ENCODE results near the gene OXER1. TPM values are rescaled to one million over a fixed set of nuclear protein-coding genes. Genes with fewer than 3 reads are reported as not detected.
A peak's percentile ranks its signal among the peaks of the same experiment; 100 is the strongest.

Gene OXER1
- total RNA-seq, 1 donor from 2014 or later = 3.7 TPM

DNA sequence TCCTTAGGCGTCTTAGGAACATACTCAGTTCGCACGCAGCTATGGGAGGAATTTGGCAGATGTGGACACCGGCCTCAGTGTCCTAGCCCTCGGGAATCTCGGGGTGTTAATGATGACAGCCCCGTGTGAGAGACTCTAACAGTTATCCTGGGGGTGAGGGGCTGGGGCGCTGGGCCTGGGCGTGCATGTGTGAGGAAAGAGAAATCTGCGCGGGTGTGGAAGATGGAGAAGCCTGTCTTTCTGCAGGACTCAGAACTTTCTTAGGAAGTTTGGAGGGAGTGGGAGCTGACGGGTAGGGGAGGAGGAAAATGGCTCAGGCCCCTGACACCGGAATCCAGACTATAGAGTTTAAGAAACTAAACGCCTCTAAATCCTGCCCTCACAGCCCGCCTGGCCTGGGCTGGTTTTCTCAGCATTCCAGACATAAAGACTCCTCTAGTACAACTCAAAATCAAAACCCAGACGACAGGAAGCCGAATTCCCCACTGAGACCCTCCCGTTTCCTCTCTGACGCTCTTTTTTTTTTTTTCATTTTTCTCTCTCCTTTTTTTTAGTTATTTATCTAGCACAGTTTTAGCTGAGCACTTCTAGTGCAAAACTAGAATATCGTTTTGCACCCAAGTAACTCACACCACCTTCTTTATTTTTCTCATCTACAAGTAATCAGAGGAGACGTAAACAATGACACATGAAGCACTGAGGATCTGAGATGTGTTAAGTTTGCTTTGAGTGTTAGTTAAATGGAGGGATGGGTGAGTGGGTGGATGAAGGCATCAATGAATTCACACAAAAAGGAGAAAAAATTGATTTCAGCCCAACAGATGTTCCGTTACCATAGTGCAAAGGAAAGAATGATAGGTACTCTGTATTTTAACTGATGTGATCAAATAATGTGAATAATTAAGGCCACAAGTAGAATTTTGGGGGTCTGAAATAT lies 29.7 kb upstream of the OXER1 start:
- no peak for DNase-seq (ENCODE audit: low spot score)

DNA sequence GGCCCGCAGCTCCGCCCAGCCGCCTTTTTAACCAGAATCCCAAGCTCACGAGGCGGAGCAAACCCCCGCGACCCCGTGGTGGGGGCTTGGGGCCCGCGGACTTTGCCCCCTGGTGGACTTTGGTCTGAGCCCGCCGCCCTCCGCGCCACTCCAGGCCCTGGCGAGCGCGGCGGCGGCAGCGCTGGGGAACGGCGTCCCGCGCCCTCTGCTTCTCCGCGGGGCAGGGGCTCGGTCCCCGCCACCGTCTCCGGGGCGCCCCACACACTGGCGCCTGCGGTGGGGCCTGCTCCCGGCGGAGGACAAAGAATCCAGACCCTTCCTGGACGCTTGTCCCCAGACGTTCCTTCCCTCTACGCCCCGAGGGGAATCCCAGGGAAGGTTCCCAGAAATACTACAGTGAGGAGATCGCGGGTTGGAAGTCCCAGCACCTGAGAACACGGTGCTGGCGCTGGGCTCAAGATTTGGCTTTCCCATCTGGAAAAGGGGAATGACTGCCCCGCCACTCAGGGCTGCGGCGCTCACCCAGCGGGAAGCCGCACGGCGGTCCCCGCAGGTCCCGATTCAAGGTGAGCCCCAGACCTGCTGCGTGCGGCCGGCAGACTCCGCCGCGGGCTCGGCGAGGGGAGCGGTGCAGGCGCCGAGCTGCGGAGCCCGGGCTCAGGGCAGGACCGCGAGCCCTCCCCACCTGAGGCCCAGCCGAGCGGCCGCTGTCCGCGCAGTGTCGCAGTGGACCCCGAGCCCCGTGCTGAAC lies 28.8 kb upstream of the OXER1 start, which contains the start of gene HAAO:
Gene HAAO (minus strand): TSS at position 1 of the 751 bp plus-strand sequence. CDS start 47 bp downstream, outside the sequence.
- peak; percentile 62 for DNase-seq (ENCODE audit: low spot score)

DNA sequence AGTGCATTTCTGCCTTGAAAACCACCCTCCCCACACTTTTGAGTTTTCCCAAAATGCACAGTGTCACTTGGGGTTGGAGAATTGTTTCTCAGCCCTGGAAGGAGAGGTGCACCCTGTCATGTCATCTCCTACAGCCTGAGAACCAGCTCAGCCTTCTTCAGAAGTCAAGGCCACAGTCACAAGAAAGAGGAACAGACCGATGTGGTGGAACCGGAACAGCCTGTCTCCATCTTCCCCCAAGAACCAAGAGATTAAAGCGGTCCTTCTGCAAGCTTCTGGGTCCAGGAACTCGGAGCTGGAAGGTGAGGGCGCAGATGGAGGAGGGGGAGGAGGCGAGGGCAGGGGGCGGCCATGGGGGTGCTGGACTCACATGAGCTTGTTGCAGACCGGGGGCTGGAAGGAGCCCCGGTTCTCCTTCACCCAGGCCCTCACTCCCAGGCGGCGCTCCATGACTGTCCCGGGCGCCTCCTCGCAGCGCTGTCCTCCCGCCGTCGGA lies 28.2 kb upstream of the OXER1 start:
- DNase-seq (ENCODE audit: low spot score) = no peak

DNA sequence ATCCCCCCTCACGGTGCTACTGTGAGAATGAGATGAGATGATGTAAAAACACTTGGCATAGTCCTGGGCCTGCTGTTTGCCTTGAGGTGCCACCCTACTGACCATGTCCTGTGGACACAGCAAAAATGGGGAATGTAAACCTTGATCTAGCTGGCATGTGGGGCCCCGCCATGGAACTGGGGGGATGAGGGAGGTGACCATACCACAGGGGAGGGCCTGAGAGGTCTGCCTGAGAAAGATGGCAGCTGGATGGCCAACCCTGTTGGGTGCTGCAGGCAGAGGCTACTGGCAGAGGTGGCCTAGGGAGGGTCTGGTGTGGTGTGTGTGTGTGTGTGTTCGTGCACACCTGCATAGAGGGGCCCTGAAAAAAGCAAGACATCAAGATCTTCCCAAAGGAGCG lies 27.7 kb upstream of the OXER1 start:
- no peak for DNase-seq (ENCODE audit: low spot score)

DNA sequence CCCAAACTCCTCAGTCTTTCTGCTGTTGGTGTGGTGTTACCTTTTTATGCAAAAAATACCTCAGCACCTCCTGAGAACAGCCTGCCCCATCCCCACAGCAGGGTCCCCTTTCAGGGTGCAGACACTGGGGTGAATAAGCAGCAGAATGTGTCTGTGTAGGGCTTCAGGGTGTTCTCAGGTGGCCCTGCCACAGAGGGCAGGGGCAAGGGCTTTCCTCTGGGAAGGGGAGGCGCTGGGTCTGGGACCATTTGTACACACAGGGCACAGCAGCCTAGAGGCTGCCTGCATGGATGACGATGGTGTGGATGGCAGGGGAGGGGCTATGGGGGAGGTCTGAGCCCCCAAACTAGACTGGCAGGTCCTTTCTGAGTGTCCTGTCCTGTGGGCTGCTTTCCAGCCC lies 25.8 kb upstream of the OXER1 start:
- no peak for DNase-seq (ENCODE audit: low spot score)

DNA sequence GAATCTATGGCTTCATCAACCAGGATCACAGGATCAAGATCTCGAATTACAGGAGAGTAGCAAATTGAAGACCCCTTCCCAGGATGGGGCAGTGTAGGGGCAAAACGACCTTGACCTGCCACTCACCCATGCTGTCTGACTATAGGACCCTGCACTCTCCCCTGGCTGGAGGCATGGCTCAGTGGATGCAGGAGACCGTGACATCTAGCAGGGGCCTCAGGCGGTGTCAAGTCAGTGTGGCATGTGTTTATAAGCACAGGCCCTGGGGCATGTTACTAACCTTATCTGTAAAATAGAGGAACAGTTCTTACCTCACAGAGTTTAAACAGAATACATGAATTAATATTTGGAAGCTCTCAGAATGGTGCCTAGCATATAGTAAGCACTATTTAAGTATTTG lies 24.9 kb upstream of the OXER1 start:
- DNase-seq (ENCODE audit: low spot score) = no peak

DNA sequence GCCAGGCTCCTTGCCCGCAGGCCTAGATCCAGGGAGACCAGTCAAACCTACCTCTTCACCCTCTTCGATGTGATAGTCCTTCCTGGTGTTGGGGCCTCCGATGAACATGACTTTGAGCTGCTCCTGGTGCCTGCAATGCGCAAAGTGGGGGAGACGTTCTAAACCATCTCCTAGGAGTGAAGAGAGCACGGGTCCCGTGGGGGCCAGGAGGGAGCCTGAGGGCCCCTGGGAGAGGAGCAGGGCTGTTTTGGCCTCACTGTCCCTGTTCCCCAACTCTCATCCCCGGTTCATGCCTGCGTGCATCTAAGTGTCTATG lies 24.5 kb upstream of the OXER1 start:
- no peak for DNase-seq (ENCODE audit: low spot score)

DNA sequence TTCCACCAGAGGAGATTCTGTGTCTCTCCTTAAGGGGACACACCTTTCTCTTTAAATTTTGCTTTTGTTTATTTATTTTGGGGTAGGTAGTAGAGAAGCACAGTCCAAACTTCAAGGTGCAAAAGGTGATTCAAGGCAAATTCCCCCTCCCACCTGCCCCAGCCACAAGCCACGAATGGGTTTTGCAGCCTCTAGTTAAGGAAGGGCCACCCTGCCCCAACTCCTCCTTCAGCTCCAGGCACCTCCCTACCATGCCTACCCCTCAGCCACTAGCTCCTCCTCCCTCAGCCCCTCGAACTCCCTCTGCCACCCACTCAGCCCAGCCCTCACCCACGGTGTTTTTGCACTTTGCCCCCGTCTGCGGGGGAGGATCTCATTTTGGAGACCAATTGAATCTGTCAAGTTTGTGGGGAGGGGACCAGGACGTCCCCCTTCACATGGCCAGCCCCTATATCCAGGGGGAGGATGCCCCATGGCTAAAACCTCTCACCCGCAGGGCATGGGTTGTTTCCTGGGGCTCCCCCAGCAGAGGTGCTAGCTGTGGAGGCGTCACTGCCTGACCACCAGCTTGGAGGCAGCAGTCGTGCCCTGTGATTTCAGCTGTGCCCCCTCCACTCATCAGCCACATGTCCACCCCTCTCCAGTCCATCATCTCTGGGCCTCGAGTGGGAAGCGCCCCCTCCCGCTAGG lies 24.0 kb upstream of the OXER1 start:
- DNase-seq (ENCODE audit: low spot score) = no peak

DNA sequence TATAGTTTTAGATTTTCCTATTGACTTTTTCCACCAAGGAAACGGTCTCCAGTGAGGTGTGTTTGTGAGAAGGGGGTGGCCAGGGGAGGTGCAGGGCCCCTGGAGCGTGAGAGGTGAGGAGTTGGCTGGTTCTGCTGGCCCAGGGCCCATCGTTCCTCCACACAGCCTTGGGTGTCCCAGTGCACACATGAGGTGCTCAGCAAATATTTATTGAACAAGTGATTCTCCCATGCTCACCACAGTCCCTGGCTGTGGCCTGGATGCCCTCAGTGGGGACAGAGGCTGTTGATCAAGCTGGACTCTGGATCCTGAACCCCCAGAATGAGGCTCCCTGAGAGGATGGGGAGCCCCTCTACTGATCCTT lies 23.5 kb upstream of the OXER1 start:
- no peak for DNase-seq (ENCODE audit: low spot score)

DNA sequence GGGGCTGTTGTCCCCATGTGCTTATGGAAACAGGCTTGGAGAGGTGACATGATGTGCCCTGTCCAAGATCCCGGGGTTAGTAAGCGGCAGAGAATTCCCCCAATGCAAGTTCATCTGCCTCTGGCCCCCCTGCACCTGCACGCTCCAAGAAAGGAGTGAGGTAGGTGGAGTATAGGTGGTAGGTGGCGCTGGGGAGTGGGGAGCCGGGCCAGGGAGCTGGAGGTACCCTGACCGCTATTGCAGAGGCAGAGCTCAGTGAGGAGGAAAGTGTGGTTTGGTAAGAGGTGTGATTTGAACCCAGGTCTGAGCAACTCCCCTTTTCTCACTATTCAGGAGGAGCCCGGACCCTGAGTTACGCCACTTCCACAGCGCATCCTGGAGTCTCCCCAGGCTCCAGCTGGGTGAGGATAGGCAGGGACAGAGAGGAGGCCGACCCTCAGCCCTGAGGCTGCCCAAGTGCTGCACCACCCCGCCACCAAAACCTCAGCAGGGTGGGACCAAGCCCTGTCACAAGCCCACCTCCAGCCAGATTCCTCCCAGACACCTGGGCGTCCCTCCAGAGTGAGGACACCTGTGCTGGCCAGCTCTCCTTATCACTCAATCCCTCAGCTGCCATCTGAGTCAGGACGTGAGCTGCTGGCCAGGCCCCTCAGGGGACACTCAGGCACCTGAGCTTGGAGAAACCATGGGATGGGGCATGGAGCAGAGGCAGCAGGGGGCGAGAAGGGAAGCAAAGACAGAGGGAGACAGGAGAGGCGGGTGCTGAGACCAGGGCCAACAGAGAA lies 22.8 kb upstream of the OXER1 start:
- DNase-seq (ENCODE audit: low spot score) = no peak

DNA sequence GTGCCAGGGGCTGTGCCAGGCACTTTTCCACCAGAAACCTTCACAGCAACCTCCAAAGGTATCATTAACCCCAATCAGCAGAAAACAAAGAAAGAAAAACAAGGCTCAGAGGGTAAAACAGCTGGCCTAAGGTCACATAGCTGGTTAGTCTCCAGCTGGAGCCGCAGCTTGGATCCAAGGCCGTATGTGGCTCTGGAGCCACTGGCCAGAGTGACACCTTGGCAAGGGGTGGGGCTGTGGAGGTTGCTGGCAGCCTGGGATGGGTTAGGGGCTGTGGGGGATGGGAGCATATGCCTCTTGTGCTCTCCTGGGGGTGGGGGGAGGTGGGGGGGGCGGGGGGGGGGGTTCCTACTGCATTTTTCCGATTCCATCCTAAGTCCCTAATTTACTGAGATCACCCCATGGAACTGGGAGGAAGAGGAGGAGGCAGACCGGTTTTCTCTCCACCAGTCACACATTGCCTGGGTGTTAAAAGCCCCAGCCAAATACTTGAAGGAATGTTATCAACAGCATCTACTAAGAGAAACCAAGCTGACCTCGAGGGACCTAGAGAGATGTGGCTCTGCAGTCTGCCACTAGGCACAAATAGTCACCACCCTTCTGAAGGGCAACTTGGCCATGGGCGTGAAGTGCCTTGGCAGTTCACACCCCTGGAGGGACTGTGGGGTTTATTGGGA lies 20.4 kb upstream of the OXER1 start:
- DNase-seq (ENCODE audit: low spot score) = no peak

DNA sequence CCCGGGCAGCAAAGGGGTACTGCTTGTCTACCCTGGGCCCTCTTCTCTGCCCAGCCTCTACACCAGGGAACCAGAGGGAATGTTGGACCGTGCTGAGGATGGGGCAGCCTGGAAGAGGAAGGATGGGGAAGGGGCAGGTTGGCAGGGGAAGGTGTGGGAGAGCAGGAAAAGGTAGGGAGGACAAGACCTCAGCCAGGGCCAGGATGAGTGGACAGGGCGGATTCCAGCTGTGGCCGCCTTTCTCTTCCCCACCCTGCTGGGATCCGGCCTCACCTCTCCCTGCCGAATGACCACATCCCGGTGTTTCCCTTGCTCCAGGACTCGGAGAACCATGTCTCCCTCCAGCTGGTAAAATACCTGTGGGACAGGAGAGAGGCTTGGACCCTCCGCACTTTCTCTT lies 19.6 kb upstream of the OXER1 start:
- no peak for DNase-seq (ENCODE audit: low spot score)

DNA sequence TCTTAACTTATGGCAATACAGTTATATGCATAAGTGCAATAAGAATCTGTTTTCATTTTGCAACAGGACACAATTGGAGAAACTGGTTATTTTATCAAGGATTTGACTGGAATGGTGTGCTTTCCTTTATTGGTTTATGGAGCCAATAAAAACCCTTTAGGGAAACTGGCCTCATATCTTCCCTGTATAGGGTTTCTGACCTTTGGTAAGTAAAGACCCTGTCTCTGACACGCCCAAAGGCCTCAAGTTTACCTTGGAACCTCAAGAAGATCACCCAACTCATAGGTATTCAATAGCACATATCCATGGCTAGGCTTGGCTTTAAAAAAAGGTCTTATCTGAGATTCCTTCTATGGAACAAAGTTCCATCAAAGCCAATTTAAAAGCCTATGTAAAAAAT lies 17.2 kb upstream of the OXER1 start:
- DNase-seq (ENCODE audit: low spot score) = no peak

DNA sequence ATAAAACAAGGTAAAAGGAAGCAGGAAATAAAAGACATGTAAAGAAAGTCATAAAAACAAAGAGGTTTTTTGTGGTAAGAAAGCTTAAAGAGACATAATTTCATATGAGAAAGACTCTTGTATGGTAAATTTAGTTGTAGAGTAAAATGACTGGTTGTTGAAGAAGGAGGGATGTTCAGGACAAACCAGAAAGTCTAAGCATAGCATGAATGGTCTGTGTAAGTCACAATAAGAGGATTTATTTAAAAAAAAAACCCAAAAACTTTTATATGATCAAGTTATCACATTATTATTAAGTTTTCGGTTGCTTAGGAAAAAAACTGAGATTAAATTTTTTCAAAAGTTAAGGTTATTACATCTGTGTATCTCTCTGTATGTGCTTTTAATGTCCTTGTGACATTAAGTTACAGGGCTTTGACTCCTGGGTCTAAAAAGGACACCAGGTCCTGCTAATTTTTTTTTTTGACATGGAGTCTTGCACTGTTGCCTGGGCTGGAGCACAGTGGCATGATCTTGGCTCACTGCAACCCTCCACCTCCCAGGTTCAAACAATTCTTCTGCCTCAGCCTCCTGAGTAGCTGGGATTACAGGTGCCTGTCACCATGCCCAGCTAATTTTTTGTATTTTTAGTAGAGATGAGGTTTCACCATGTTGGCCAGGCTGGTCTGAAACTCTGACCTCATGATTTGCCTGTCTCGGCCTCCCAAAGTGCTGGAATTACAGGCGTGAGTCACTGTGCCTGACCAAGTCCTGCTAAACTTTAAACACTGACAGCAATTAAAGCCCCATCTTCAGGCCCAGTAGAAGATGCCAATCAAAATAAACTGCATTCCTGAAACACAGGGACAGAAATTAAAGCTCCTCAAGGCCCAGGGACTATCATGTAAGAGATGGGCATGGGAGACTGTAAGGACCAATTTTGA lies 14.2 kb upstream of the OXER1 start:
- no peak for DNase-seq (ENCODE audit: low spot score)

DNA sequence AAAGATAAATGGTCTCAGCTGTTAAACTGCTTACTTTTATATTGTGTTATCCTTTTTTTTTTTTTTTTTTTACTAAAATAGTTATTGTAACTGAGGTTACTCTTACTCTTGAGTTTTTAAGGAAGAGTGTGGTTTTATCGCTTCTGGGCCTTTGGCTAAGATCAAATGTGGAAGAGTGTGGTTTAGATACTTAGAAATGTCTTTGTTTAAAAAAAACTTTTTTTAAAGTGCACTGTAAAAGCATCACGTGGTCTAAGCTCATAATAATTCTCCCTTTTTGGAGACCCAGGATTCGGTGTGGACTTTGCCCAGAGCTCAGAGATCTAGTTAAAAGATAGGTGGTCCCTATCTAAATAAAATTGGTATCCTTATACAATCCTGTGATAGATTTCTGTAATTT lies 11.9 kb upstream of the OXER1 start:
- no peak for DNase-seq (ENCODE audit: low spot score)

DNA sequence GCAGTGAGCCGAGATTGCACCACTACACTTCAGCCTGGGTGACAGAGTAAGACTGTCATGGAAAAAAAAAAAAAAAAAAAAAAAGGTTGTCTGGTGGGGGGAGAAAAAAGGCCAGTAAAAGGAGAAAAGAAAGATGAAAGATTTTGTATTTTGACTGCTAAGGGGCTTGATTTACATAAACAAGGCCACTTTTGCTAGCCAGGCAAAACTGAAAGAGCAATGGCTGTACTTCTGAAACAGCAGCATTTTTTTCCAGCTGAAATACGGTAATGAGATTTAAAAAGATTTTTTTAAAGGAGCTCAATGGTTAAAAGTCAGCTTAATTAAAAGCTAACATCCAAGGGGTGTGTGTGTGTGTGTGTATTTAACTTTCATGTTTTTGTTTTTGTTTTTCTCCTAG lies 11.3 kb upstream of the OXER1 start:
- DNase-seq (ENCODE audit: low spot score) = no peak

DNA sequence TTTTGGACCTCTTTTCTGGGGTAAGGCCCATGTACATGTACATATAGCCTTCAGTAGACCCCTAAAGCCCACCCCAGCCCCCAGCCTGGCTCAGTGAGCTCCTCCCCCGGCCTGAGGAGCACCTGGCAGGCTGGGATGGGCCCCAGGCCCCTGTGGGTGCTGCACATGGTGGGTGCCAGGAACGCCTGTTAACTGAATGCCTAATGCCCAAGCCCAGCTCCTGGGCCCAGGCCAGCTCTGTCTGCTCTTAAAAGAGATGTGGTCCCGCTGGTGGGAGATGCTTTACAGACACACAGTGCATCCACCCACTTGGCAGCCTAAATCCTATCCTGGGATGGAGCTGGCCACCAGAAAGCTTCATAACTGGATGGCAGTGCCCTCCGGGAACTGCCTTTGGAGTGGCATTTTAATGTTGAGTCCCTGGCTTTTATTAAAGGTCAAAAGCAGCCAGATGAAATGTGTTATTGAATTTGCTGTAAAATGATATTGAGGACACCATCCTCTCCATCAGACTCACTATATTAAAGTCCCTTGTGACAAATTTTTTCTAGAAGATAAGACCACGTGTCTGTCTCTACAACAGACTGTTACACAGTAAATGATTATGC lies 7.7 kb upstream of the OXER1 start:
- no peak for DNase-seq (ENCODE audit: low spot score)

DNA sequence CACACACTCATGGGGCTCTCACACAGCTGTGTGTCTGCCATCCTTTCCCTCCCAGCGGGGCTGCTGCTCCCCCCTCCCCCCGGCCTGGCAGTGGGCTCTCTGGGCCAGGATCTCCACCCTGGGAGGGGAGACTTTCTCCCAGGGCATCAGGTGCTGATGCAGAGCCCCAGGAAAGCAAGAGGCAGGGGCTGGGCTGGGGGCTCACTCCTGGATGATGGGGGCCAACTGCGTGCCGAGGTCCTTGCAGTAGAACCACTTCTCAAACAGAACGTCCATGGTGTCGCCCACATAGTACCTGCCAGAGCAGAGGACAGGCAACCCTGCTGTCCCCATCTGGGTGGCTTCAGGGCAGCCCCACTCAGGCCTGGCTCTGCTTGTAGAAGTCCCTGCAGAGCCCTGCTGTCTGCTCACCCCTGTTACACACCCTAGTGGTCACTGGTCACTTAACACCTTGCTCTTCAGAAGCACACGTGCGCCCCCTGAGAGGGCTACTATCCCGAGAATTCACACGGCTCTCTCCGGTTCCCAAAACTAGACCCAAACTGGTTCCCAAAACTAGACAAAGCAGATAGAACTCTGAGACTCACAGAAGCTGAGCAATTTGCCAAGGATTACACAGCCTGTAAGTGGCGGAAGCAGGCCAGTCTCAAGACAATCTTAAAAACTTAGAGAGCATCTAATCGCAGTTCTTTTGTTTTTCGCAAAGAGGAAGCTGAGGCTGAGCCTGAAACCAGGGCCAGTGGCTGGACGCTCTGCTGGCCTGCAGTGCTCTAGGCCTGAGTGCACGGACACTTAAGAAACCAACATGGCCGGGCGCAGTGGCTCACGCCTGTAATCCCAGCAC lies 6.6 kb upstream of the OXER1 start:
- DNase-seq (ENCODE audit: low spot score) = no peak
